Stomach (tissue), 9 donors: Measurements from ENCODE around the gene RGS19. TPM values are rescaled to one million over a fixed set of nuclear protein-coding genes. Genes with fewer than 3 reads are reported as not detected.

Source experiments
- DNase-seq, 2 donors: peaks; one replicate each; pipeline versions ENCODE4 v3.0.0 to v3.0.0-alpha.2; 2013 to 2019
- H3K27ac ChIP-seq, 5 donors: fragments of 200-600 bp in 4 of 5; sonication (generic) in 4 of 5; one replicate each; pipeline ENCODE4 v1.5.1; 2013 to 2019; ENCODE audit warnings: mild to moderate bottlenecking in 1 of 5, moderate library complexity in 1 of 5
- H3K27me3 ChIP-seq, 3 donors: fragments of 200-600 bp; sonication (generic); one replicate each; pipeline ENCODE4 v1.5.1; 2017 to 2019; ENCODE audit warnings: mixed run types in 1 of 3
- H3K36me3 ChIP-seq, 4 donors: fragments of 200-600 bp; sonication (generic); 1 replicate in 3 of 4; 2 replicates in 1 of 4; pipeline ENCODE4 v1.5.1; 2016 to 2019
- H3K4me1 ChIP-seq, 4 donors: fragments of 200-600 bp; sonication (generic); one replicate each; pipeline ENCODE4 v1.5.1; 2016 to 2019
- H3K4me3 ChIP-seq, 4 donors: fragments of 200-600 bp; sonication (generic) in 3 of 4; one replicate each; pipeline ENCODE4 v1.5.1; 2016 to 2019; ENCODE audit warnings: mild to moderate bottlenecking in 1 of 4
- H3K9me3 ChIP-seq, 4 donors: fragments of 200-600 bp; sonication (generic); one replicate each; pipeline ENCODE4 v1.5.1; 2016 to 2019
- CTCF ChIP-seq, 7 experiments: fragments of 450-650 bp in 4 of 7; fragments of 200-600 bp in 3 of 7; sonication (generic) in 3 of 7; IDR thresholded peaks; one replicate each; pipeline ENCODE4 v1.5.1; 2016 to 2019; ENCODE audit warnings: antibody characterized with exemption in 7 of 7, control low read depth in 2 of 7, mild to moderate bottlenecking in 1 of 7
- EP300 ChIP-seq: sonication (generic); formaldehyde crosslinking; IDR thresholded peaks from one replicate; pipeline ENCODE4 v1.6.1; 2017; ENCODE audit warnings: antibody characterized with exemption
- POLR2A ChIP-seq, 4 donors: fragments of 450-650 bp; IDR thresholded peaks; one replicate each; pipeline ENCODE4 v1.6.1; 2016; ENCODE audit warnings: antibody characterized with exemption in 4 of 4, control low read depth in 2 of 4, mild to moderate bottlenecking in 1 of 4, moderate library complexity in 1 of 4
- POLR2AphosphoS5 ChIP-seq, 3 donors: sonication (generic); formaldehyde crosslinking; IDR thresholded peaks; one replicate each; pipeline ENCODE4 v1.6.1; 2016; ENCODE audit warnings: antibody characterized with exemption in 3 of 3
- WGBS, 5 donors: extraction: QIAGEN DNeasy Blood & Tissue Kit in 3 of 5; methylation state at CpG; one replicate each; pipeline versions ENCODE4 v1.1.5 to v1.1.7; 2013 to 2018; 5-methylcytosine and 5-hydroxymethylcytosine counted together
- intact Hi-C: fragments of 100-400 bp; cut with DNase I; formaldehyde crosslinking; loops from one replicate; pipeline ENCODE4 v1.15.1; 2023; ENCODE audit warnings: low total_unique reads
- polyA plus RNA-seq, 3 donors: library from polyadenylated mRNA; stranded (reverse); fragments of 200-250 nt; gene quantifications; one replicate each; pipeline ENCODE4 v1.2.3, GENCODE V29; 2013
- total RNA-seq, 5 donors: library from RNA; depleted of rRNA; stranded (reverse); fragments of >200 nt; gene quantifications; one replicate each; pipeline versions ENCODE4 v1.1.0 to v1.2.3, GENCODE V29; 2014 to 2016
- donor health status: healthy with polysubstance abuse.
- donor health status: Bipolar disorder and iron deficiency.
- donor health status: healthy.

RGS19 gene
- total and polyA plus RNA-seq, 8 donors: 3.1 to 17.2 (median 10.1) TPM; not detected in 3

DNA sequence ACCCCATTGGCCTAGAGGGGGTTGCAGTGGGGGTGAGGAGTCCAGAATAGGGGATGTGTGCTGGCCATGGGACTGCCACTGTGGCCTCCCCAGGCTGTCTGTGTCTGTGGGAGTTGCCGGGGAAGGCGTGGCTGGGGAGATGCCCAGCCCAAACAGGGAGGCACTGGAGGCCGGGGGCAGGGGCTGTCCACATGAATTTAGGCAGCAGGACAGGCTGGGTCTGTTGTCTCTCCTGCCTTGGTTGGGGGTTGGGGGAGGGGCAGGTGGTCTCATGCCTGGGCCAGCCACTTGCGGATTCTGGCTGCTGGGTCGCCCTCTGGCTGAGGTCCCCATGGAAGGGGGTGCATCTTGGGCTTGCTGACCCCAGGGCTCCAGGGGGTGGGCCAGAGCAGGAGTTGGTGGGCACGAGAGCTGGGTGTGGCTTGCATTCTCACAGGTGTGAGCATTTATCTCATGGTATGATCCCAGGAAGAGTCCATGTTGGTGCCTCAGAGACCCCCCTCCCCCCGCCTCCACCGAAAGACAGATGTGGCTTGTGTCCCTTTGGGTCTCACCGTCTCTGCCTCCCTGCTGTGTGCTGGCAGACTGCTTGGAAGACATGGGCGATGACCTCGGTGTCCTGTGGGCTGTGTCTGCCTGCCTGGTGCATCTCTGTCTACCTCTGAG, 33.8 kb downstream of the RGS19 start:
- Histone ChIP-seq H3K4me3 (peak overlapping the region in 1 of 4 donors; percentile 47), H3K27me3 (peaks cover 31 to 99% (median 73%) of the 10 kb centered on the region in 3 donors), H3K27ac (peak overlapping the region in 2 of 5 donors; percentile 4 to 24), H3K9me3 (no peaks in the 10 kb centered on the region), H3K36me3 (no peaks in the 10 kb centered on the region), H3K4me1 (peaks cover 26 to 44% (median 36%) of the 10 kb centered on the region in 4 donors)
- intact Hi-C loops: no loop called here
- TF ChIP-seq EP300 (no peak), CTCF (IDR thresholded peaks at IDR 0.05) (no peak), POLR2AphosphoS5 (IDR thresholded peaks at IDR 0.05) (no peak), POLR2A (IDR thresholded peaks at IDR 0.05) (no peak)
- DNase-seq: peak in 1 of 2 donors; percentile 18
- 52 to 67% (median 54%) methylated on average over 6 to 11 of the region's 11 CpGs for WGBS, 5 donors

DNA sequence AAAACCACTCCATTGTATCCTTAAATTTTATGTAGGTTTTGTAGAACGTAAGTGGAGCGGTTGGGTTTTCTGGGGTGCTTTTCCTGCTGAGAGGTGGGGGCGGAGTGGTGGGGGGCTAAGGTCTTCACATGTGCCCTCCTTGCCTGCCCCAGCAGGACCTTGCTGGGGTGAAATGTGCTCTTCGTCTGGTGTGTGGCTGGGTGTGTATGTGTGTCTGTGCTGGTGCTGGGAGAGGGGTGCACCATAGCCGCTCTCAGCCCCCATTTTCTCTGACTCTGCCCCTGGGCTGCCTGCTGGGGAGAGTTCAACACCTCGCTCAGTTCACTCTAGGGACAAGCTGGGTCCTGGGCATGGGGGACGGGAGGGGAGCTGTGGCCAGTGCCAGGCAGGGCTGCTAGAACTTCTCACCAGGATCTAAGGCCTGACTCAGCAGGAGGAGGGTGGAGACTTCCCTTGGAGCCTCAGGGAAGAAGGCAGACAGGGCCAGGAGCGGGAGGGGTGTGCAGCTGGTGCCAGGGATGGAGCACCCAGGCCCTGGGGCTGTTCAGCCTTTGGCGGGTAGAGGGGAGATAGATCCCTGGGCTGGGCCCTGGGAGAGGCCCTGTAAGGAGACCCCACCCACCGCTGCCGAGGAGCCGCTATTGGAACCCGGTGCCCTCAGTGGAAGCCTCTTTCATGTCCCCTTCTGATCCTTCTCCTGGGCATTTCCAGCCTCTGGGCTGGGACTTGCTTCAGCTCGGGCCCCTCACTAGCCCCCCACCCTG, 34.7 kb downstream of the RGS19 start:
- Histone ChIP-seq H3K4me1 (peaks cover 21 to 41% (median 37%) of the 10 kb centered on the region in 4 donors), H3K27me3 (peaks cover 23 to 99% (median 73%) of the 10 kb centered on the region in 3 donors), H3K4me3 (no peak overlapping the region), H3K36me3 (no peaks in the 10 kb centered on the region), H3K9me3 (no peaks in the 10 kb centered on the region), H3K27ac (peak overlapping the region in 2 of 5 donors; percentile 4 to 24)
- peak in 1 of 2 donors; percentile 44 for DNase-seq
- WGBS, 5 donors: 55 to 74% (median 62%) methylated on average over 8 to 14 of the region's 14 CpGs
- intact Hi-C loops: no loop called here
- TF ChIP-seq EP300 (no peak), POLR2AphosphoS5 (IDR thresholded peaks at IDR 0.05) (no peak), POLR2A (IDR thresholded peaks at IDR 0.05) (no peak), CTCF (IDR thresholded peaks at IDR 0.05) (no peak)

DNA sequence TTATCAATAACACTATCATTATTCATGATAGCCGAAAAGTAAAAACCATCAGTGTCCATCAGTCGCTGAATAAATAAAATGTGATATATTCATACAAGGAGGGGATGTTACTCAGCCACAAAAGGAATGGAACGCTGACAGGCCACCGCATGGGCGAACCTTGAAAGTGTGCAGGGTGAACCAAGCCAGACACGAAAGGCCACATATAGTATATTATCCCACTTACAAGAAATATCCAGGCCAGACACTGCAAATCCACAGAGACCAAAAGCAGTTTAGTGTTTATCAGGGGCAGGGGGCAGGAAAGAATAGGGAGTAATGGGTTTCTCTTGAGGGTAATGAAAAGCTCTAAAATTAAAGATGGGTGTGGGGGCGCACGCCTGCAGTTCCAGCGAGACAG, 35.5 kb downstream of the RGS19 start:
- H3K36me3 ChIP-seq: no peaks in the 10 kb centered on the region
- no peak for TF ChIP-seq EP300
- TF ChIP-seq POLR2AphosphoS5 (IDR thresholded peaks at IDR 0.05): no peak
- TF ChIP-seq CTCF (IDR thresholded peaks at IDR 0.05): no peak
- TF ChIP-seq POLR2A (IDR thresholded peaks at IDR 0.05): no peak
- no peak overlapping the region for H3K27ac ChIP-seq
- H3K9me3 ChIP-seq: no peaks in the 10 kb centered on the region
- H3K4me3 ChIP-seq: no peak overlapping the region
- intact Hi-C loops: no loop called here
- H3K4me1 ChIP-seq: peaks cover 26 to 44% (median 41%) of the 10 kb centered on the region in 4 donors
- 79 to 84% (median 81%) methylated on average over 9 of the region's 9 CpGs for WGBS, 5 donors
- peaks cover 20 to 99% (median 75%) of the 10 kb centered on the region in 3 donors for H3K27me3 ChIP-seq
- DNase-seq: no peak

DNA sequence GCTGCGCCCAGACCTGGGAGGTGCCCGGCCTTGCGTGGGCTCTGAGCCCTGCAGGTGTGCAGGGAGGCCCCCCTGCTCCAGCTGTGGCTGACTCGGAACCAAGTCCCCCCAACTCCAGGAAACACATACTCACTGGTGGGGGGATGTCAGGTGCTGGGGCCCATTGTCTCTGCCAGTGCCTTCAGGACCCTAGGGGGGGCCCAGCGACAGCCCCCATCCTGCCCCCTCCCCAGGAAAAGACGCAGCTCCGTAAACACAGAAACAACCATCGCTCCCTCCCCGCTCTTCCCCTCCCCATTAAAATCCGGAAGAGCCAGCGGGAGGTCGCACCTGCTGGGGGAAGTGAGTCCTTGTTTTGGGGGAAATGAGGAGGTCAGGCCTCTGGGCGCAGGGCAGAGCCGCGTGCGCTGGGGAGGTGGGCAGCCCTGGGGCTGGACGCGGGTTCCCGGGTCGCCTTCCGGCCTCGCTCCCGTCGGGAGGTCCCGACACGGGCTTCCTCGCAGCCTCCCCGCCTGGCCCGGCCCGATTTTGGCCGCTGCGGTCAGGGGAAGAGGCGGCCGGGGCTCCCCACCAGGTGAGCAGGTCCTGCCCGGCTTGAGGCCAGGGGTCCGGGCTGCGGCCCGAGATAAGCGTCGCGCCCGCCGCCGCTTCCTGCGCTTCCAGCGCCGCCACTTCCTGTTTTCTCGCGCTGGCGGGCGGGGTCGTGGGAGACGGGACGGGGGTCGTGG, 37.1 kb downstream of the RGS19 start:
- Histone ChIP-seq H3K4me1 (peaks cover 32 to 52% (median 45%) of the 10 kb centered on the region in 4 donors), H3K27me3 (peaks cover 13 to 99% (median 75%) of the 10 kb centered on the region in 3 donors), H3K9me3 (no peaks in the 10 kb centered on the region), H3K4me3 (peak overlapping the region; percentile 37 to 50 (median 40)), H3K27ac (peak overlapping the region in 4 of 5 donors; percentile 45 to 77 (median 58)), H3K36me3 (no peaks in the 10 kb centered on the region)
- peak in 1 of 2 donors; percentile 57 for DNase-seq
- WGBS, 5 donors: 1 to 5% (median 3%) methylated on average over 8 to 55 of the region's 55 CpGs
- intact Hi-C loops: no loop called here
- no peak for TF ChIP-seq CTCF (IDR thresholded peaks at IDR 0.05)
- no peak for TF ChIP-seq EP300
- no peak for TF ChIP-seq POLR2A (IDR thresholded peaks at IDR 0.05)
- TF ChIP-seq POLR2AphosphoS5 (IDR thresholded peaks at IDR 0.05): no peak
